Neutrophil (primary cell): ENCODE results near the gene ANO8.

Source experiments
- H3K27ac ChIP-seq: fragments of 200-600 bp; sonication (generic); 2 replicates; pipeline ENCODE4 v1.5.1; 2016; ENCODE audit warnings: mild to moderate bottlenecking, moderate library complexity
- H3K27me3 ChIP-seq: fragments of 200-600 bp; sonication (generic); 2 replicates; pipeline ENCODE4 v1.6.0; 2016; ENCODE audit warnings: mild to moderate bottlenecking
- H3K36me3 ChIP-seq: fragments of 200-600 bp; sonication (generic); 2 replicates; pipeline ENCODE4 v1.5.1; 2017
- H3K4me1 ChIP-seq, 2 experiments: fragments of 200-600 bp in 1 of 2; sonication (generic) in 1 of 2; 1 replicate in 1 of 2; 2 replicates in 1 of 2; pipeline versions ENCODE4 v1.5.1 to v1.6.1; 2013 to 2016; ENCODE audit warnings: low read depth in 1 of 2, low read length in 1 of 2, mild to moderate bottlenecking in 1 of 2, moderate library complexity in 1 of 2; ENCODE audit not compliant: control insufficient read depth in 1 of 2, insufficient read depth in 1 of 2
- H3K4me3 ChIP-seq, 2 experiments: fragments of 200-600 bp in 1 of 2; sonication (generic) in 1 of 2; 1 replicate in 1 of 2; 2 replicates in 1 of 2; pipeline ENCODE4 v1.5.1; 2013 to 2016; ENCODE audit warnings: low read depth in 1 of 2, low read length in 1 of 2, mild to moderate bottlenecking in 1 of 2, moderate library complexity in 1 of 2
- H3K9me3 ChIP-seq: fragments of 200-600 bp; sonication (generic); 2 replicates; pipeline ENCODE4 v1.5.1; 2016
- TF ChIP-seq, protein P1 (sequence below): fragments of 200-600 bp; sonication (generic); IDR thresholded peaks from 2 replicates; pipeline ENCODE4 v1.5.1; 2016; ENCODE audit warnings: antibody characterized with exemption

The ANO8 gene

DNA sequence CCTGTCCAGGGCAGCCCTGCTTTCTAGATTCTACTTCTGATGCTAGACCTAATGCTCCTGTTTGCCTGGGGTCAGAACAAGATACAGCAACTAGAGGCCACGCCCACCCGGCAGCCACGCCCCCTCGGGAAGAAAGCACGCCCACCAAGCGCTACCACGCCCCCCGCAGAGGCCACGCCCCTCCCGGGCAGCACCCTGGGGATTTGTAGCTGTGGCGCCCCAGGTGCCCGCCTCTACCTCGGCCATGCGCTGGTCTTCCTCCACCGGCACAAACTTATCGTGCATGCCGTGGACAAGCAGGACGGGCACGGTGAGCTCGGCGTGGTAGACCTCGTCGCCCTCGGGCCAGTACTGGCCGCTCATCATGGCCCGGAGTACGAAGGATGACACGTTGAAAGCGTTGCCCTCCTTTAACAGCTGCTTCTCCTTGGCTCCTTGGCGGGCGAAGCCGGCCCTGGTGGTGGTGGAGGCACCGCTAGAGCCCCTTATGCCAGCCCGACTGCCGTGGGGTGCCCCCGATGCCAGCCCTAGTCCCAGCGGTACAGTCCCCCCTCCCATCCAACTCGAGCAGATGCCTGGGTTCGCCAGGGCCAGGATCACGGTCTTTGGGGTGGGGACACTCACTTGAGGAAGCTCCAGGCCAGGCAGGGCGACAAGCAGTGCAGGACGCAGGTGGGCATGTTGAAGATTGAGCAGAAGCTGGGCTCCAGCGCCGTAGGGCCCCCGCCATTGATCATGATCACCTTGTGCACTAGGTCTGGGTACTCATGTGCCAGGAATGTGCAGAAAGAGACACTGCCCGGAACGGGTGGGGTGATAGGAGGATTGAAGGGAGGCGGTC is 40.4 kb downstream of the ANO8 start:
- H3K27me3 ChIP-seq = no peaks in the 10 kb centered on the region
- H3K9me3 ChIP-seq = no peaks in the 10 kb centered on the region
- peaks cover 33 to 40% of the 10 kb centered on the region in 2 experiments for H3K4me1 ChIP-seq
- H3K36me3 ChIP-seq = peaks cover 5% of the 10 kb centered on the region
- H3K4me3 ChIP-seq = no peak overlapping the region
- H3K27ac ChIP-seq = no peak overlapping the region
- TF ChIP-seq, protein P1, sequence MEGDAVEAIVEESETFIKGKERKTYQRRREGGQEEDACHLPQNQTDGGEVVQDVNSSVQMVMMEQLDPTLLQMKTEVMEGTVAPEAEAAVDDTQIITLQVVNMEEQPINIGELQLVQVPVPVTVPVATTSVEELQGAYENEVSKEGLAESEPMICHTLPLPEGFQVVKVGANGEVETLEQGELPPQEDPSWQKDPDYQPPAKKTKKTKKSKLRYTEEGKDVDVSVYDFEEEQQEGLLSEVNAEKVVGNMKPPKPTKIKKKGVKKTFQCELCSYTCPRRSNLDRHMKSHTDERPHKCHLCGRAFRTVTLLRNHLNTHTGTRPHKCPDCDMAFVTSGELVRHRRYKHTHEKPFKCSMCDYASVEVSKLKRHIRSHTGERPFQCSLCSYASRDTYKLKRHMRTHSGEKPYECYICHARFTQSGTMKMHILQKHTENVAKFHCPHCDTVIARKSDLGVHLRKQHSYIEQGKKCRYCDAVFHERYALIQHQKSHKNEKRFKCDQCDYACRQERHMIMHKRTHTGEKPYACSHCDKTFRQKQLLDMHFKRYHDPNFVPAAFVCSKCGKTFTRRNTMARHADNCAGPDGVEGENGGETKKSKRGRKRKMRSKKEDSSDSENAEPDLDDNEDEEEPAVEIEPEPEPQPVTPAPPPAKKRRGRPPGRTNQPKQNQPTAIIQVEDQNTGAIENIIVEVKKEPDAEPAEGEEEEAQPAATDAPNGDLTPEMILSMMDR = no peak

DNA sequence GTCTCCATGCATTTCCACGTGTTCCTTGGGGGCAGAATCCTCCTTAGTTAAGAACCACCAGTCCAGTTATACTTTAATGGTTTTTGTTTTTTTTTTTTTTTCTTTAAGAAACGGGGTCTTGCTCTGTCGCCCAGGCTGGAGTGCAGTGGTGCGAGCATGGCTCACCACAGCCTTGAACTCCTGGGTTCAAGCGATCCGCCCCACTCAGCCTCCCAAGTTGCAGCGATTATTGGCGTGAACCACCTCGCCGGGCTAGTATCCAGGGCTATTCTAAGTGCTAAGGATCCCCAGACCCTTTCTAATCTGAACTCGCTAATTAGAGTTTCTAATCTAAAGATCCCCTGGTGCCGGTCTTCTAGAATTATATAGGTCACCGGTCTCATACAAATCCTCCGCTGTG is 41.0 kb downstream of the ANO8 start:
- no peaks in the 10 kb centered on the region for H3K27me3 ChIP-seq
- peaks cover 5% of the 10 kb centered on the region for H3K36me3 ChIP-seq
- H3K27ac ChIP-seq = no peak overlapping the region
- TF ChIP-seq, protein P1 = no peak
- H3K4me3 ChIP-seq = no peak overlapping the region
- no peaks in the 10 kb centered on the region for H3K9me3 ChIP-seq
- peaks cover 33 to 40% of the 10 kb centered on the region in 2 experiments for H3K4me1 ChIP-seq

DNA sequence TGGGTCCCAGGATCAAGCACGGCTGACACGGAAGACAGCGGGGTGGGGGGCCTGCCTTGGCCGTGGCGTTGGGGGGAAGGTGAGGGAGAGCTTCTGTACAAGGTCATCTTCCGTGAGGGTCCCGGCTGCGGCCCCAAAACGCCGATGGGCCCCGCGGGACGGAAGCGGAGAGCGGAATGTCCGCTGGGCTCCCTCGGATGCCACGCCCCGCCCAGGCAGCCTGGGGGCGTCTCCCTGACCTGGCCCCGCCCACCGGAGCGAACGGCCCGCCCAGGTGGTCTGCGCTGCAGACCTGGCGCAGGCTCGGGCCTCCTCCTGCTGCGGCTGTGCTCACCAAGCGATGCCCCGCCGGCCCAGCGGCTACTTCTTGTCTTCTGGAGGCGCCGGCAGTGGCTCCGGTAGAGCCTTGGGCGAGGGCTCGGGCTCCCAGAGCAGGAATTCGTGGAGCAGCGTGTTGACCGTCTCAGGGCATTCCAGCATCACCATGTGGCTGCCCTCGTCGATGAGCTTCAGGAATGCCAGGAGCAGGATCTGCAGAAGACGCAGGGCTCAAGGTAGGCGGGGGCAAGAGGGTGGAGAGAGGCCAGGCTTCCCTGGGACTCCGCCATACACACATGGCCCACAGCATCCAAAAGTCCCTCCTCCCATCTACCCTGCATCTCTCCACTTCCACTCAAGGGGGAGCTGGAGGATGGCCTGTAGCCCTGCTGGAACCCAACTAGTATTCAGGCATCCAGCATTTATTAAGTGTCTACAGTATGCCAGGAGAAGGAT is 42.2 kb downstream of the ANO8 start:
- peak overlapping the region; percentile 60 to 69 for H3K4me3 ChIP-seq
- H3K4me1 ChIP-seq = peaks cover 32 to 39% of the 10 kb centered on the region in 2 experiments
- peak overlapping the region; percentile 47 for H3K27ac ChIP-seq
- H3K9me3 ChIP-seq = no peaks in the 10 kb centered on the region
- H3K27me3 ChIP-seq = no peaks in the 10 kb centered on the region
- H3K36me3 ChIP-seq = peaks cover 5% of the 10 kb centered on the region
- TF ChIP-seq, protein P1 = no peak

DNA sequence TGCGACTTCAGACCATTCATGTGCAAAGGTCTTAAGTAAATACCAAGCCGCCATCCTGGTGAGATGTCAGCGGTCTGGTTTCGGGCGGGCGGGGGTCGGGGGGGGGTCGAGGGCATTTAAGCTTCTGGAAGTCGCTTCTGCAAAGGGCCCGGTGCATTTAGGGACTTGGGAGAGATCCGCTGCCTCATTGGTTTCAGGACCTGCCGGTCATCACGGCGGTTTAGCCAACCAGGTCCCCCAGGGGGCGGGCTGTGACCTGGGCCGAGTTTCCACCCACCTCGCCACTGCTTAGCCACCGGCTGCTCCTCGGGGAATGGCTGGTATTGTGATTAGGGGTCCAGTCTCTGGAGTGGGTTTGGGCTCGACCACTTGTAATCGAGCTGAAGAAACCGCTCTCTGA is 45.2 kb downstream of the ANO8 start:
- no peaks in the 10 kb centered on the region for H3K27me3 ChIP-seq
- H3K4me1 ChIP-seq = peaks cover 21 to 24% of the 10 kb centered on the region in 2 experiments
- H3K36me3 ChIP-seq = peaks cover 5% of the 10 kb centered on the region
- H3K27ac ChIP-seq = no peak overlapping the region
- H3K9me3 ChIP-seq = no peaks in the 10 kb centered on the region
- no peak overlapping the region for H3K4me3 ChIP-seq
- TF ChIP-seq, protein P1 = no peak

DNA sequence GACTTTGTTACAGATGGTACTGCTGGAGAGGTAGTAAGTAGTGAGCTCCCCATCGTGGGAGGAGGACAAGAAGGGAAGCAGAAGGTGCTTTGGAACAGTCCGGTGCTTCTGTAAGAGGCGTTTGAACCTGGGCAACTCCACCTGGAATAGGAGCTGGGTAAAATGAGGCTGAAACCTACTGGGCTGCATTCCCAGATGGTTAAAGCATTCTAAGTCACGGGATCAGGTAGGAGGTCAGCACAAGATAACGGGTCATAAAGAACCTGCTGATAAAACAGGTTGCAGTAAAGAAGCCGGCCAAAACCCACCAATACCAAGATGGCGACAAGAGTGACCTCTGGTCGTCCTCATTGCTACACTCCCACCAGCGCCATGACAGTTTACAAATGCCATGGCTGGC is 47.9 kb downstream of the ANO8 start:
- TF ChIP-seq, protein P1 = no peak
- no peaks in the 10 kb centered on the region for H3K9me3 ChIP-seq
- H3K4me1 ChIP-seq = peaks cover 20 to 24% of the 10 kb centered on the region in 2 experiments
- no peak overlapping the region for H3K27ac ChIP-seq
- H3K27me3 ChIP-seq = no peaks in the 10 kb centered on the region
- no peak overlapping the region for H3K4me3 ChIP-seq
- no peaks in the 10 kb centered on the region for H3K36me3 ChIP-seq
